HEK293 (cell line): ENCODE data around the gene PPP4C.

Source experiments
- BCL11B ChIP-seq: fragments of 450-650 bp; formaldehyde crosslinking; IDR thresholded peaks from 2 replicates; pipeline ENCODE4 v1.5.1; 2016; ENCODE audit warnings: low read depth, missing biosample characterization, missing genetic modification characterization
- GLI4 ChIP-seq: fragments of 450-650 bp; formaldehyde crosslinking; IDR thresholded peaks from 2 replicates; pipeline ENCODE4 v1.5.1; 2016; ENCODE audit warnings: missing biosample characterization, missing genetic modification characterization
- GLIS1 ChIP-seq: fragments of 450-650 bp; formaldehyde crosslinking; IDR thresholded peaks from 2 replicates; pipeline ENCODE4 v1.5.1; 2016; ENCODE audit warnings: missing biosample characterization, missing genetic modification characterization
- HOXA7 ChIP-seq: sonication (generic); formaldehyde crosslinking; IDR thresholded peaks from 2 replicates; pipeline ENCODE4 v1.8.1; 2022; ENCODE audit warnings: missing genetic modification reagents, borderline replicate concordance
- HOXD13 ChIP-seq: sonication (generic); formaldehyde crosslinking; IDR thresholded peaks from 2 replicates; pipeline ENCODE4 v1.8.0; 2022; ENCODE audit warnings: missing genetic modification reagents, borderline replicate concordance
- KLF1 ChIP-seq: fragments of 450-650 bp; formaldehyde crosslinking; IDR thresholded peaks from 2 replicates; pipeline ENCODE4 v1.5.1; 2016; ENCODE audit warnings: missing biosample characterization, missing genetic modification characterization
- KLF10 ChIP-seq: fragments of 450-650 bp; IDR thresholded peaks from 2 replicates; pipeline ENCODE4 v1.5.1; 2018; ENCODE audit warnings: missing biosample characterization, mild to moderate bottlenecking, missing genetic modification characterization
- PATZ1 ChIP-seq: fragments of 450-650 bp; formaldehyde crosslinking; IDR thresholded peaks from 2 replicates; pipeline ENCODE4 v1.5.1; 2016; ENCODE audit warnings: missing biosample characterization, missing genetic modification characterization
- REPIN1 ChIP-seq: fragments of 450-650 bp; formaldehyde crosslinking; IDR thresholded peaks from 2 replicates; pipeline ENCODE4 v1.5.1; 2017; ENCODE audit warnings: missing biosample characterization, missing genetic modification characterization, low read depth
- SCRT2 ChIP-seq: fragments of 450-650 bp; formaldehyde crosslinking; IDR thresholded peaks from 2 replicates; pipeline ENCODE4 v1.5.1; 2016; ENCODE audit warnings: missing biosample characterization, missing genetic modification characterization
- YY1 ChIP-seq: fragments of 450-650 bp; formaldehyde crosslinking; IDR thresholded peaks from 2 replicates; pipeline ENCODE4 v1.5.1; 2018; ENCODE audit warnings: missing biosample characterization, missing genetic modification characterization
- ZBTB20 ChIP-seq: fragments of 450-650 bp; formaldehyde crosslinking; IDR thresholded peaks from 2 replicates; pipeline ENCODE4 v1.5.1; 2016; ENCODE audit warnings: missing biosample characterization, missing genetic modification characterization
- ZBTB48 ChIP-seq: fragments of 450-650 bp; formaldehyde crosslinking; IDR thresholded peaks from 2 replicates; pipeline ENCODE4 v1.5.1; 2016; ENCODE audit warnings: missing biosample characterization, missing genetic modification characterization
- ZBTB49 ChIP-seq: fragments of 450-650 bp; formaldehyde crosslinking; IDR thresholded peaks from 2 replicates; pipeline ENCODE4 v1.5.1; 2016; ENCODE audit warnings: missing biosample characterization, missing genetic modification characterization, low read depth
- ZFP69B ChIP-seq: fragments of 450-650 bp; formaldehyde crosslinking; IDR thresholded peaks from 2 replicates; pipeline ENCODE4 v1.5.1; 2016; ENCODE audit warnings: missing biosample characterization, missing genetic modification characterization
- ZNF169 ChIP-seq: fragments of 450-650 bp; formaldehyde crosslinking; IDR thresholded peaks from 2 replicates; pipeline ENCODE4 v1.5.1; 2016; ENCODE audit warnings: missing biosample characterization, missing genetic modification characterization
- ZNF174 ChIP-seq: fragments of 450-650 bp; formaldehyde crosslinking; IDR thresholded peaks from 2 replicates; pipeline ENCODE4 v1.5.0; 2017; ENCODE audit warnings: missing biosample characterization, mild to moderate bottlenecking, missing genetic modification characterization
- ZNF24 ChIP-seq: fragments of 450-650 bp; formaldehyde crosslinking; IDR thresholded peaks from 2 replicates; pipeline ENCODE4 v1.5.1; 2016; ENCODE audit warnings: missing biosample characterization, missing genetic modification characterization
- ZNF302 ChIP-seq: fragments of 450-650 bp; formaldehyde crosslinking; IDR thresholded peaks from 2 replicates; pipeline ENCODE4 v1.5.1; 2016; ENCODE audit warnings: missing biosample characterization, missing genetic modification characterization, low read depth
- ZNF341 ChIP-seq: fragments of 450-650 bp; formaldehyde crosslinking; IDR thresholded peaks from 2 replicates; pipeline ENCODE4; 2016; ENCODE audit warnings: low read depth, missing biosample characterization, missing genetic modification characterization
- ZNF354C ChIP-seq: fragments of 450-650 bp; formaldehyde crosslinking; IDR thresholded peaks from 2 replicates; pipeline ENCODE4 v1.5.1; 2016; ENCODE audit warnings: missing biosample characterization, missing genetic modification characterization, low read depth, borderline replicate concordance
- ZNF394 ChIP-seq: fragments of 450-650 bp; formaldehyde crosslinking; IDR thresholded peaks from 2 replicates; pipeline ENCODE4 v1.5.1; 2016; ENCODE audit warnings: missing biosample characterization, missing genetic modification characterization, mild to moderate bottlenecking, moderate library complexity, borderline replicate concordance
- ZNF585B ChIP-seq: fragments of 450-650 bp; formaldehyde crosslinking; IDR thresholded peaks from 2 replicates; pipeline ENCODE4 v1.5.1; 2016; ENCODE audit warnings: missing biosample characterization, missing genetic modification characterization
- ZNF624 ChIP-seq: fragments of 450-650 bp; formaldehyde crosslinking; IDR thresholded peaks from 2 replicates; pipeline ENCODE4 v1.5.1; 2017; ENCODE audit warnings: missing biosample characterization, missing genetic modification characterization
- ZNF626 ChIP-seq: fragments of 450-650 bp; sonication (Bioruptor Pico); formaldehyde crosslinking; IDR thresholded peaks from 2 replicates; pipeline ENCODE4 v1.5.1; 2018; ENCODE audit warnings: missing biosample characterization, missing genetic modification characterization, inconsistent platforms
- ZNF677 ChIP-seq: fragments of 450-650 bp; IDR thresholded peaks from 2 replicates; pipeline ENCODE4 v1.5.0; 2018; ENCODE audit warnings: missing biosample characterization, mild to moderate bottlenecking, missing genetic modification characterization, moderate library complexity
- ZNF692 ChIP-seq: fragments of 450-650 bp; formaldehyde crosslinking; IDR thresholded peaks from 2 replicates; pipeline ENCODE4 v1.5.1; 2016; ENCODE audit warnings: missing biosample characterization, missing genetic modification characterization
- ZNF792 ChIP-seq: fragments of 450-650 bp; formaldehyde crosslinking; IDR thresholded peaks from 2 replicates; pipeline ENCODE4 v1.5.1; 2016; ENCODE audit warnings: missing biosample characterization, missing genetic modification characterization
- ZNF830 ChIP-seq: fragments of 450-650 bp; IDR thresholded peaks from 2 replicates; pipeline ENCODE4 v1.5.0; 2018; ENCODE audit warnings: missing biosample characterization, missing genetic modification characterization, low read depth, mild to moderate bottlenecking, moderate library complexity
- ZSCAN30 ChIP-seq: fragments of 450-650 bp; IDR thresholded peaks from 2 replicates; pipeline ENCODE4 v1.5.1; 2018; ENCODE audit warnings: missing biosample characterization, mild to moderate bottlenecking, missing genetic modification characterization, moderate library complexity
- TF ChIP-seq, protein P1 (sequence below): fragments of 450-650 bp; IDR thresholded peaks from 2 replicates; pipeline ENCODE4 v1.5.1; 2018; ENCODE audit warnings: missing biosample characterization, mild to moderate bottlenecking, missing genetic modification characterization
- TF ChIP-seq, protein P2 (sequence below): fragments of 450-650 bp; formaldehyde crosslinking; IDR thresholded peaks from 2 replicates; pipeline ENCODE4 v1.5.1; 2016; ENCODE audit warnings: missing biosample characterization, missing genetic modification characterization, low read depth

The PPP4C gene

GRCh38 chr16:30096105-30096861 lies 20.5 kb downstream of the PPP4C start, which contains the start of gene YPEL3 (continued):
- TF ChIP-seq, protein P1, sequence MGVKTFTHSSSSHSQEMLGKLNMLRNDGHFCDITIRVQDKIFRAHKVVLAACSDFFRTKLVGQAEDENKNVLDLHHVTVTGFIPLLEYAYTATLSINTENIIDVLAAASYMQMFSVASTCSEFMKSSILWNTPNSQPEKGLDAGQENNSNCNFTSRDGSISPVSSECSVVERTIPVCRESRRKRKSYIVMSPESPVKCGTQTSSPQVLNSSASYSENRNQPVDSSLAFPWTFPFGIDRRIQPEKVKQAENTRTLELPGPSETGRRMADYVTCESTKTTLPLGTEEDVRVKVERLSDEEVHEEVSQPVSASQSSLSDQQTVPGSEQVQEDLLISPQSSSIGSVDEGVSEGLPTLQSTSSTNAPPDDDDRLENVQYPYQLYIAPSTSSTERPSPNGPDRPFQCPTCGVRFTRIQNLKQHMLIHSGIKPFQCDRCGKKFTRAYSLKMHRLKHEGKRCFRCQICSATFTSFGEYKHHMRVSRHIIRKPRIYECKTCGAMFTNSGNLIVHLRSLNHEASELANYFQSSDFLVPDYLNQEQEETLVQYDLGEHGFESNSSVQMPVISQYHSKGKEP (tag by site-specific recombination) = peak; percentile 81; the same call in 1 of the 2 replicates
- TF ChIP-seq KLF1 (tag by site-specific recombination) = peak; percentile 62
- TF ChIP-seq BCL11B (tag by site-specific recombination) = peak; percentile 54; the same call in 1 of the 2 replicates
- TF ChIP-seq ZBTB49 (tag by site-specific recombination) = no peak
- peak; percentile 71 for TF ChIP-seq ZFP69B (tag by site-specific recombination)
- no peak for TF ChIP-seq ZNF174 (tag by site-specific recombination)
- no peak for TF ChIP-seq ZBTB48 (tag by site-specific recombination)
- TF ChIP-seq HOXD13 = no peak
- TF ChIP-seq SCRT2 (tag by site-specific recombination) = no peak
- peak; percentile 45; the same call in 1 of the 2 replicates for TF ChIP-seq ZBTB20 (tag by site-specific recombination)
- TF ChIP-seq YY1 (tag by site-specific recombination) = 0 out of 2 replicates have a peak, but pooled peaks have one; percentile 12
- no peak for TF ChIP-seq HOXA7 (CRISPR knock-in tag)
- peak; percentile 53; the same call in 1 of the 2 replicates for TF ChIP-seq GLIS1 (tag by site-specific recombination)
- TF ChIP-seq GLI4 (tag by site-specific recombination) = no peak
- peak; percentile 80; the same call in 1 of the 2 replicates for TF ChIP-seq ZSCAN30 (tag by site-specific recombination)
- no peak for TF ChIP-seq ZNF624 (tag by site-specific recombination)
- TF ChIP-seq ZNF585B (tag by site-specific recombination) = no peak
- no peak for TF ChIP-seq ZNF354C (tag by site-specific recombination)
- peak; percentile 88 for TF ChIP-seq ZNF692 (tag by site-specific recombination)
- TF ChIP-seq REPIN1 (tag by site-specific recombination) = no peak
- TF ChIP-seq ZNF792 (tag by site-specific recombination) = no peak
- TF ChIP-seq KLF10 (tag by site-specific recombination) = peak; percentile 88
- peak; percentile 39; the same call in 1 of the 2 replicates for TF ChIP-seq ZNF394 (tag by site-specific recombination)
- no peak; the same call in none of the 2 replicates for TF ChIP-seq ZNF341 (tag by site-specific recombination)
- TF ChIP-seq ZNF626 (tag by site-specific recombination) = no peak
- no peak for TF ChIP-seq ZNF302
- no peak for TF ChIP-seq ZNF677 (tag by site-specific recombination)
- peak; percentile 88 for TF ChIP-seq PATZ1 (tag by site-specific recombination)
- no peak for TF ChIP-seq ZNF830 (tag by site-specific recombination)
- TF ChIP-seq ZNF24 (tag by site-specific recombination) = peak; percentile 58; the same call in 1 of the 2 replicates
- no peak for TF ChIP-seq ZNF169 (tag by site-specific recombination)
- TF ChIP-seq, protein P2, sequence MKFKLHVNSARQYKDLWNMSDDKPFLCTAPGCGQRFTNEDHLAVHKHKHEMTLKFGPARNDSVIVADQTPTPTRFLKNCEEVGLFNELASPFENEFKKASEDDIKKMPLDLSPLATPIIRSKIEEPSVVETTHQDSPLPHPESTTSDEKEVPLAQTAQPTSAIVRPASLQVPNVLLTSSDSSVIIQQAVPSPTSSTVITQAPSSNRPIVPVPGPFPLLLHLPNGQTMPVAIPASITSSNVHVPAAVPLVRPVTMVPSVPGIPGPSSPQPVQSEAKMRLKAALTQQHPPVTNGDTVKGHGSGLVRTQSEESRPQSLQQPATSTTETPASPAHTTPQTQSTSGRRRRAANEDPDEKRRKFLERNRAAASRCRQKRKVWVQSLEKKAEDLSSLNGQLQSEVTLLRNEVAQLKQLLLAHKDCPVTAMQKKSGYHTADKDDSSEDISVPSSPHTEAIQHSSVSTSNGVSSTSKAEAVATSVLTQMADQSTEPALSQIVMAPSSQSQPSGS (tag by site-specific recombination) = no peak
